Kidney (tissue), 14 donors: Measurements from ENCODE around the gene WDR72. TPM values are rescaled to one million over a fixed set of nuclear protein-coding genes. Genes with fewer than 3 reads are reported as not detected.

Experiments used
- DNase-seq, 5 donors: peaks; one replicate each; pipeline ENCODE4 v3.0.0-alpha.2; 2013 to 2020
- FAIRE-seq: peaks from 2 replicates; lab custom pipeline; 2012; peaks lifted over from hg19 to GRCh38; lab: Jason Lieb, UNC
- H3K27ac ChIP-seq, 2 donors: one replicate each; pipeline ENCODE4 v1.7.0; 2013; ENCODE audit warnings: low read depth in 2 of 2, low read length in 2 of 2, inconsistent platforms in 1 of 2
- H3K27me3 ChIP-seq: one replicate; pipeline ENCODE4 v1.7.1; 2013; ENCODE audit warnings: low read length, inconsistent platforms; ENCODE audit not compliant: control insufficient read depth, insufficient read depth
- H3K36me3 ChIP-seq, 3 donors: one replicate each; pipeline versions ENCODE4 v1.7.0 to v1.7.1; 2013; ENCODE audit warnings: low read length in 3 of 3, control low read depth in 1 of 3, inconsistent platforms in 1 of 3; ENCODE audit not compliant: insufficient read depth in 3 of 3, control insufficient read depth in 2 of 3
- H3K4me1 ChIP-seq, 3 donors: one replicate each; pipeline versions ENCODE4 v1.7.0 to v1.7.1; 2013; ENCODE audit warnings: low read length in 3 of 3, inconsistent platforms in 1 of 3, low read depth in 1 of 3; ENCODE audit not compliant: control insufficient read depth in 2 of 3, insufficient read depth in 2 of 3
- H3K4me3 ChIP-seq, 3 donors: one replicate each; pipeline versions ENCODE4 v1.7.0 to v1.8.1; 2013; ENCODE audit warnings: low read length in 3 of 3, control low read depth in 1 of 3, inconsistent platforms in 1 of 3
- H3K9ac ChIP-seq, 3 donors: one replicate each; pipeline versions ENCODE4 v1.7.0 to v1.7.1; 2013; ENCODE audit warnings: low read length in 3 of 3, control low read depth in 1 of 3, inconsistent platforms in 1 of 3
- H3K9me3 ChIP-seq, 3 donors: one replicate each; pipeline versions ENCODE4 v1.7.0 to v1.7.1; 2013; ENCODE audit warnings: low read length in 3 of 3, control low read depth in 1 of 3, inconsistent platforms in 1 of 3; ENCODE audit not compliant: control insufficient read depth in 2 of 3, insufficient read depth in 1 of 3
- intact Hi-C: fragments of 100-400 bp; cut with DNase I; formaldehyde crosslinking; loops from one replicate; pipeline ENCODE4 v1.11.1; 2022
- polyA plus RNA-seq: library from polyadenylated mRNA; stranded (reverse); fragments of 350-450 nt; fragmentation: Illumina TruSeq; extraction: RNeasy Lipid Tissue Mini Kit (QIAGEN cat#74804); gene quantifications from one replicate; pipeline ENCODE4 v1.2.3, GENCODE V29; 2014; ENCODE audit warnings: low read depth, low replicate concordance; ENCODE audit not compliant: insufficient read depth
- total RNA-seq: library from RNA; stranded (reverse); fragmentation: NEBNext Ultra II Directional; extraction: Animal tissue kit (Norgen Biotek cat#: 25700); gene quantifications from one replicate; pipeline ENCODE4 v1.2.1, GENCODE V29; 2021
- TF ChIP-seq, protein P1 (sequence below): IDR thresholded peaks from 3 replicates; pipeline ENCODE4 v1.5.1; 2012; ENCODE audit warnings: mild to moderate bottlenecking, moderate library complexity, borderline replicate concordance; ENCODE audit not compliant: insufficient read depth; ENCODE audit errors: extremely low read depth
- donor health status: control.
- donor health status: control.
- donor health status: control.
- donor health status: control.
- donor health status: control.
- donor health status: DM: yes; HTN: yes; CAD: no.
- donor health status: Normal renal cell carcinoma (clear cell type).

Gene WDR72
- total and polyA plus RNA-seq, 2 donors from 2014 or later: 55.7 to 60.0 TPM

- Histone ChIP-seq H3K4me3 (peak overlapping the region in 2 of 3 donors; percentile 4 to 27), H3K36me3 (peaks cover 0 to 4% (median 0%) of the 10 kb centered on the region in 3 donors), H3K9me3 (no peaks in the 10 kb centered on the region), H3K9ac (peak overlapping the region in 1 of 3 donors; percentile 8), H3K27ac (peak overlapping the region; percentile 63 to 86), H3K4me1 (peaks cover 0 to 18% (median 10%) of the 10 kb centered on the region in 3 donors), H3K27me3 (no peaks in the 10 kb centered on the region)
- TF ChIP-seq, protein P1, sequence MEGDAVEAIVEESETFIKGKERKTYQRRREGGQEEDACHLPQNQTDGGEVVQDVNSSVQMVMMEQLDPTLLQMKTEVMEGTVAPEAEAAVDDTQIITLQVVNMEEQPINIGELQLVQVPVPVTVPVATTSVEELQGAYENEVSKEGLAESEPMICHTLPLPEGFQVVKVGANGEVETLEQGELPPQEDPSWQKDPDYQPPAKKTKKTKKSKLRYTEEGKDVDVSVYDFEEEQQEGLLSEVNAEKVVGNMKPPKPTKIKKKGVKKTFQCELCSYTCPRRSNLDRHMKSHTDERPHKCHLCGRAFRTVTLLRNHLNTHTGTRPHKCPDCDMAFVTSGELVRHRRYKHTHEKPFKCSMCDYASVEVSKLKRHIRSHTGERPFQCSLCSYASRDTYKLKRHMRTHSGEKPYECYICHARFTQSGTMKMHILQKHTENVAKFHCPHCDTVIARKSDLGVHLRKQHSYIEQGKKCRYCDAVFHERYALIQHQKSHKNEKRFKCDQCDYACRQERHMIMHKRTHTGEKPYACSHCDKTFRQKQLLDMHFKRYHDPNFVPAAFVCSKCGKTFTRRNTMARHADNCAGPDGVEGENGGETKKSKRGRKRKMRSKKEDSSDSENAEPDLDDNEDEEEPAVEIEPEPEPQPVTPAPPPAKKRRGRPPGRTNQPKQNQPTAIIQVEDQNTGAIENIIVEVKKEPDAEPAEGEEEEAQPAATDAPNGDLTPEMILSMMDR: no peak
- FAIRE-seq: no peak
- intact Hi-C loops: no loop called here
- no peak for DNase-seq
Measured at GRCh38 chr15:53739187-53739586, 20.3 kb downstream of the WDR72 start.

GRCh38 chr15:53721334-53722087, 38.0 kb downstream of the WDR72 start:
- TF ChIP-seq, protein P1: no peak
- intact Hi-C loops: no loop called here
- FAIRE-seq: peak; percentile 72
- Histone ChIP-seq H3K27ac (peak overlapping the region; percentile 2 to 74), H3K27me3 (no peaks in the 10 kb centered on the region), H3K9ac (no peak overlapping the region), H3K4me3 (no peak overlapping the region), H3K9me3 (no peaks in the 10 kb centered on the region), H3K4me1 (peaks cover 0 to 10% (median 0%) of the 10 kb centered on the region in 3 donors), H3K36me3 (peaks cover 0 to 8% (median 3%) of the 10 kb centered on the region in 3 donors)
- no peak for DNase-seq

DNA sequence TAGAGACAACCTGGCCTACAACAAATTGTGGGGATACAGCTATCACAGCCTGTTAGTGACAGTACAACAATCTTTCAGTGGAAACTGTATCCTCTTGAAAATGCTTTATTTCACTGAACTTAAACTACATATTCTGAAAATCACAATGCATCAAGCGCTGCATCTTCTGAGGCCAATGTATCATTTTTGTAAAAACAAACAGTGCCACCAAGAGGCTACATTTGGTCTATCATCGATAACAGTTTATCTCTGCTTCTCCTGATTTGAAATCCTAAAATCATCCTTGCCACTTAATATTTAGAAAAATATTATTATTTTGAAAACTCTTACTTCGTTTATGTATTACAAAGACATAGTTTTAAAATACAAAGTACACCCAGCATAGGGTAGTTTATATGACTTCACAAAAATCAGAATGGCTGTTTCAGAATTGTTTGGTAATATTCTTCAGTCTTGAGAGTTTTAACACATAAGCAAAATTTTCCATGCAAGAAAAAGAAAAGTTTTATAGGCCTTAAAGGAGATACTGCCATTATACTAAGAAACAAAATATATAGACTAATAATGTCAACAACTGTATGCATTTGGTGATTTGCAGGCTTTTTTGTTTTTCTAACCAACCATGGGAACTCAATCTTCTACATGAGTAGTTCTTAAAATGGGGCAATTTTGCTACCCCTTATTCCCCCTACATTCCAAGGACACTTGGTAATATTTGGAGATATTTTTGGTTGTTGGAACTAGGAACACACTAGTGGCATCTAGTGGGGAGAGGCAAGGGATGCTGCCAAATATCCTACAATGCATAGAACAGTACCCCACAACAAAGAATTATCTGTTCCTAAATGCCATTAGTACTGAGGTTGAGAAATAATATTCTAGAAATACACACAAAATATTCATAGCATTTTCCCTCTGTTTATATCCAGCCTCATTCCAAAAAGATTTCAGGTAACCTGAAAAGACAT, 42.3 kb downstream of the WDR72 start:
- Histone ChIP-seq H3K9ac (no peak overlapping the region), H3K4me1 (peaks cover 0 to 10% (median 0%) of the 10 kb centered on the region in 3 donors), H3K9me3 (no peaks in the 10 kb centered on the region), H3K27me3 (no peaks in the 10 kb centered on the region), H3K27ac (no peak overlapping the region), H3K36me3 (peaks cover 0 to 2% (median 2%) of the 10 kb centered on the region in 3 donors), H3K4me3 (no peak overlapping the region)
- peak in 2 of 5 donors; percentile 36 to 43 for DNase-seq
- intact Hi-C loops: no loop called here
- peak; percentile 37 for FAIRE-seq
- TF ChIP-seq, protein P1: peak; percentile 19
